ENCODE measurements around the gene TNFRSF11A.

Gene TNFRSF11A

DNA sequence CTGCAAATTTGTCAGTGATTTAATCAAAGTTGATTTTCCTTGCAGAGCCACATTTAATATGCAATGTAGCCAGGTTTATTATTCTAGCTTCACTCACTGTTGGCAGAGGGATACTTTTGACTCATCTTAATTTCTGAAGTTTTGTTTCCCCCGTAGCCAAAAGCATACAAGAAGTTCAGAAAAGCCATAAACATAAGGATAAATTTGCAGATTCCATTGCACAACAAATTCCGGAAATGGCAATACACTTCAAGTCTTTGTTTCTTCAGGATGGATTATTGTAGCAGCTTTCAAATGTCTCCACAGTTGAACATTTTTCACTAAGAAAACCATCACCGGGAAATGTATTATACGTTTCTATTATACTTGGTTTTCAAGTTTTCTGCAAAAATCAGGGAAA lies 109.7 kb downstream of the TNFRSF11A start:
- Histone ChIP-seq H2AK5ac (ENCODE audit: low read length) (no peak overlapping the region), H2BK5ac (ENCODE audit: low read depth, low read length, poor library complexity) (no peak overlapping the region), H3K79me2 (ENCODE audit: control insufficient read depth, insufficient read depth, low read length, poor library complexity) (no peaks in the 10 kb centered on the region), H4K8ac (ENCODE audit: low read depth, low read length) (no peak overlapping the region), H3K27me3 (ENCODE audit: insufficient read depth, low read length) (no peaks in the 10 kb centered on the region), H2BK120ac (ENCODE audit: insufficient read depth, low read length, poor library complexity) (no peak overlapping the region), H4K12ac (ENCODE audit: low read depth, low read length) (no peak overlapping the region), H3K14ac (ENCODE audit: low read length) (no peak overlapping the region), H3K79me1 (ENCODE audit: low read length) (no peaks in the 10 kb centered on the region), H3K18ac (ENCODE audit: low read length) (no peak overlapping the region), H3K4me2 (ENCODE audit: low read length) (no peak overlapping the region), H3K4me1 (ENCODE audit: control insufficient read depth in 1 of 2, insufficient read depth in 2 of 2, low read length in 2 of 2) (peaks cover 0 to 2% of the 10 kb centered on the region in 2 experiments), H3K9ac (ENCODE audit: low read length) (no peak overlapping the region), H3K4me3 (ENCODE audit: low read depth, low read length) (no peak overlapping the region), H3K4ac (ENCODE audit: low read depth, low read length) (no peak overlapping the region), H3K36me3 (ENCODE audit: control insufficient read depth in 1 of 2, insufficient read depth in 2 of 2, low read length in 2 of 2) (no peaks in the 10 kb centered on the region), H3K23ac (ENCODE audit: low read length) (no peak overlapping the region), H2AFZ (ENCODE audit: insufficient read depth, low read length, poor library complexity) (no peak overlapping the region), H3K9me3 (ENCODE audit: insufficient read depth, low read depth, low read length) (no peaks in the 10 kb centered on the region), H2BK12ac (ENCODE audit: low read length) (no peak overlapping the region), H4K91ac (ENCODE audit: low read depth, low read length) (no peak overlapping the region), H3K27ac (ENCODE audit: low read depth, low read length) (no peak overlapping the region)
- no CpG with 5 or more reads among the region's 4 CpGs for WGBS (ENCODE audit: extremely low coverage, insufficient coverage, insufficient read length)
- no peak for DNase-seq

DNA sequence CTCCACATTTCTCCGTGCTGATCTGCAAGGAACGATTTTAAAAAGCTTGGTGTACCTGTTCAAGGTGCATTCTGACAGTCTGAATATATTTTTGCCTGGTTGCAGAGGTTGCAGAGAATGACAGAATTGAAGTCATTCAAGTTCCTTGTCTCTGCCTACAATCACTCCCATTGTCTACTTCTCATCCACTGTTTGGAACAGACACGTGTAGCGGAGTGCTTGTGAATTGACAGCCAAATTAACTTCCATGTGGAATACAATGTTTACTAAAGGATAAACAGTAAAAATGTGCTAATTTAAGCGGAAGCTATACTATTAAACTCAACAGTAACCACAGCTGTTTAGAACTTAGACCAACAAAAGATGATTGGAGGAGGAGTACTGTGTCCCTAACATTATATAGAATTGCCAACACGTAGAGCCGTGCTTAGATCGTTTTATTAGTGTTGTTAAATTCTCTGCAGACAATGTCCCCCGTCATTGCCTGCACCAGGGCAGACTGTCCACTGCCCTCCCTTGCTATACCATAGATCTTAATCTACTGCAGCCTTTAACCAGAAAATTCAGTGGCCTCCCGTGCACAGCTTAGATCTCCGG lies 110.4 kb downstream of the TNFRSF11A start:
- H3K4me3 ChIP-seq (ENCODE audit: low read depth, low read length): no peak overlapping the region
- H3K9me3 ChIP-seq (ENCODE audit: insufficient read depth, low read depth, low read length): no peaks in the 10 kb centered on the region
- WGBS (ENCODE audit: extremely low coverage, insufficient coverage, insufficient read length): no CpG with 5 or more reads among the region's 11 CpGs
- H4K12ac ChIP-seq (ENCODE audit: low read depth, low read length): no peak overlapping the region
- DNase-seq: no peak
- H3K27ac ChIP-seq (ENCODE audit: low read depth, low read length): no peak overlapping the region
- H4K91ac ChIP-seq (ENCODE audit: low read depth, low read length): no peak overlapping the region
- H3K4me2 ChIP-seq (ENCODE audit: low read length): no peak overlapping the region
- H3K79me1 ChIP-seq (ENCODE audit: low read length): no peaks in the 10 kb centered on the region
- H3K23ac ChIP-seq (ENCODE audit: low read length): no peak overlapping the region
- H2AFZ ChIP-seq (ENCODE audit: insufficient read depth, low read length, poor library complexity): no peak overlapping the region
- H4K8ac ChIP-seq (ENCODE audit: low read depth, low read length): no peak overlapping the region
- H3K27me3 ChIP-seq (ENCODE audit: insufficient read depth, low read length): no peaks in the 10 kb centered on the region
- no peak overlapping the region for H3K18ac ChIP-seq (ENCODE audit: low read length)
- H2BK5ac ChIP-seq (ENCODE audit: low read depth, low read length, poor library complexity): no peak overlapping the region
- peaks cover 0 to 2% of the 10 kb centered on the region in 2 experiments for H3K4me1 ChIP-seq (ENCODE audit: control insufficient read depth in 1 of 2, insufficient read depth in 2 of 2, low read length in 2 of 2)
- no peaks in the 10 kb centered on the region for H3K36me3 ChIP-seq (ENCODE audit: control insufficient read depth in 1 of 2, insufficient read depth in 2 of 2, low read length in 2 of 2)
- H2BK120ac ChIP-seq (ENCODE audit: insufficient read depth, low read length, poor library complexity): no peak overlapping the region
- H3K4ac ChIP-seq (ENCODE audit: low read depth, low read length): no peak overlapping the region
- no peak overlapping the region for H2AK5ac ChIP-seq (ENCODE audit: low read length)
- H2BK12ac ChIP-seq (ENCODE audit: low read length): no peak overlapping the region
- no peak overlapping the region for H3K14ac ChIP-seq (ENCODE audit: low read length)
- H3K79me2 ChIP-seq (ENCODE audit: control insufficient read depth, insufficient read depth, low read length, poor library complexity): no peaks in the 10 kb centered on the region
- no peak overlapping the region for H3K9ac ChIP-seq (ENCODE audit: low read length)

DNA sequence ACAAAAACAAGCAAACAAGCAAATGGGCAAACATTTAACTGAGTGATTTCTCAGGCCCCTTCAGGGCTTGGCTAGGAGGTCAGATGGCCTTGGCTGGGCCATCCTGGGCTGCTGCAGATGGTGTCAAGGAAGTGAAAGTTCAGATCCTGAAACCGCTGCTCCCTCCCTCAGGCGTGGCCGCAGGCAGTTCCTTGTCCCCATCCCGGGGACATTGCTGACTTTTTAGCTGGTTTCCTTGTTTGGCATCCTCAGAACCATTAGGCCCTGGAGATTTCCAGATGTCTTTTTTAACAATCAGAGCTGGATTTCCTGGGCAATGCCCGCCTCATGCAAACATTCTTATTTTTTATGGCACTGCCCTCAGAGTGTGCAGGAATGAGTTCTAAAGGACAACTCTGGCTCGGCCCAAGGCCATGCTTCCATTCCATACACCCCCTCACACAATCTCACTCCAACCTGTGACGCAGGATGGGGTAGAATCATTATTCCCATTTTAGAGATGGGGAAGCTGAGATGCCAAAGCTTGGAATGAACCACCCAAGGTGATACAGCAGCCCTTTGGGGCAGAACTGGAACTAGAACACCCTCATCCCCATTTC lies 111.6 kb downstream of the TNFRSF11A start:
- no peak overlapping the region for H3K18ac ChIP-seq (ENCODE audit: low read length)
- H2AFZ ChIP-seq (ENCODE audit: insufficient read depth, low read length, poor library complexity): no peak overlapping the region
- no peaks in the 10 kb centered on the region for H3K79me1 ChIP-seq (ENCODE audit: low read length)
- no peak overlapping the region for H2BK5ac ChIP-seq (ENCODE audit: low read depth, low read length, poor library complexity)
- H3K27ac ChIP-seq (ENCODE audit: low read depth, low read length): no peak overlapping the region
- no peaks in the 10 kb centered on the region for H3K27me3 ChIP-seq (ENCODE audit: insufficient read depth, low read length)
- no peaks in the 10 kb centered on the region for H3K9me3 ChIP-seq (ENCODE audit: insufficient read depth, low read depth, low read length)
- DNase-seq: peak; percentile 62 to 88
- no peak overlapping the region for H4K8ac ChIP-seq (ENCODE audit: low read depth, low read length)
- H3K4me2 ChIP-seq (ENCODE audit: low read length): no peak overlapping the region
- no peak overlapping the region for H3K23ac ChIP-seq (ENCODE audit: low read length)
- H2AK5ac ChIP-seq (ENCODE audit: low read length): no peak overlapping the region
- H3K14ac ChIP-seq (ENCODE audit: low read length): no peak overlapping the region
- peaks cover 0 to 2% of the 10 kb centered on the region in 2 experiments for H3K4me1 ChIP-seq (ENCODE audit: control insufficient read depth in 1 of 2, insufficient read depth in 2 of 2, low read length in 2 of 2)
- H2BK12ac ChIP-seq (ENCODE audit: low read length): no peak overlapping the region
- no peak overlapping the region for H3K9ac ChIP-seq (ENCODE audit: low read length)
- no peak overlapping the region for H3K4ac ChIP-seq (ENCODE audit: low read depth, low read length)
- no peak overlapping the region for H4K12ac ChIP-seq (ENCODE audit: low read depth, low read length)
- no CpG with 5 or more reads among the region's 7 CpGs for WGBS (ENCODE audit: extremely low coverage, insufficient coverage, insufficient read length)
- H2BK120ac ChIP-seq (ENCODE audit: insufficient read depth, low read length, poor library complexity): no peak overlapping the region
- no peak overlapping the region for H3K4me3 ChIP-seq (ENCODE audit: low read depth, low read length)
- no peak overlapping the region for H4K91ac ChIP-seq (ENCODE audit: low read depth, low read length)
- H3K79me2 ChIP-seq (ENCODE audit: control insufficient read depth, insufficient read depth, low read length, poor library complexity): no peaks in the 10 kb centered on the region
- no peaks in the 10 kb centered on the region for H3K36me3 ChIP-seq (ENCODE audit: control insufficient read depth in 1 of 2, insufficient read depth in 2 of 2, low read length in 2 of 2)

DNA sequence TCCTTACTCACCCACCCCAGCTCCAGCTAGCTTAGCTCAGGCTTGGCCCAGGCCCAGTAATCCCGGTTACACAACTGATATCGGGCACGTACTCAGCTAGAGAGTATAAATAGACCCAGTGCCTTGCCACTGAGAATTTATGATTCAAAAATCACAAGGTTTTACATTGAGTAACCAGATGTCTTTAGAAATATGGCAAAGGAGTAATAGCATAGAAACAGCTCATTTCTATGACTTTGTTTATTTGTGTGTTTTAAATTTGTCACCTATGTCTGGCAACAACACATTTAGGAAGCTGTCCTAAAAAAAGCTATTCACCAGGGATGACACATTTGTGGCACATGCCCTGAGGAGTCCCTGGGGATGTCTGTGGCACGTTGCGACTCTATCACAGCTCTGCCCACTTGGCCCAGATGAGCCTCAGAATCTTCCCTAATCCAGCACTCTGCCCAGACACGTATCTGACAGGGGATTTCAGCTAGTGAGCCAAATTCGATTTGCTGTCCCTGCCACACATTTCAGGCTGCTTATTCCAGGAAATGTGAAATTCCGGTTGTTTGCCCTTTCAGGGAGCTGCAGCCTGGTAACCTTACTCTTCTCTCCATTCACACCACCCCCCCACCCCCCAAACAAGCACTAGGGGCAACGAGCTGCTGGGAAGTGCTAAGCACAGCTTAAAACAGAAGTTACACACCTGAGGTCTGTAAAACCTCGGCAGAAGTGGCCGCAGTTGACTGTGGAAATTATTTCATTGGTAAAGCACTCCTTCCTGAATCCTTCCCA lies 112.3 kb downstream of the TNFRSF11A start:
- no peak overlapping the region for H2BK120ac ChIP-seq (ENCODE audit: insufficient read depth, low read length, poor library complexity)
- H3K14ac ChIP-seq (ENCODE audit: low read length): no peak overlapping the region
- H3K23ac ChIP-seq (ENCODE audit: low read length): no peak overlapping the region
- no peak overlapping the region for H3K9ac ChIP-seq (ENCODE audit: low read length)
- H4K8ac ChIP-seq (ENCODE audit: low read depth, low read length): no peak overlapping the region
- no peak overlapping the region for H4K12ac ChIP-seq (ENCODE audit: low read depth, low read length)
- no peak overlapping the region for H2BK5ac ChIP-seq (ENCODE audit: low read depth, low read length, poor library complexity)
- no peak overlapping the region for H2AFZ ChIP-seq (ENCODE audit: insufficient read depth, low read length, poor library complexity)
- no peaks in the 10 kb centered on the region for H3K79me2 ChIP-seq (ENCODE audit: control insufficient read depth, insufficient read depth, low read length, poor library complexity)
- no peak overlapping the region for H4K91ac ChIP-seq (ENCODE audit: low read depth, low read length)
- H3K27ac ChIP-seq (ENCODE audit: low read depth, low read length): no peak overlapping the region
- H3K4me2 ChIP-seq (ENCODE audit: low read length): no peak overlapping the region
- H3K79me1 ChIP-seq (ENCODE audit: low read length): no peaks in the 10 kb centered on the region
- WGBS (ENCODE audit: extremely low coverage, insufficient coverage, insufficient read length): no CpG with 5 or more reads among the region's 11 CpGs
- H3K36me3 ChIP-seq (ENCODE audit: control insufficient read depth in 1 of 2, insufficient read depth in 2 of 2, low read length in 2 of 2): no peaks in the 10 kb centered on the region
- H3K4ac ChIP-seq (ENCODE audit: low read depth, low read length): no peak overlapping the region
- no peak overlapping the region for H3K18ac ChIP-seq (ENCODE audit: low read length)
- no peak overlapping the region for H2AK5ac ChIP-seq (ENCODE audit: low read length)
- no peak overlapping the region for H3K4me3 ChIP-seq (ENCODE audit: low read depth, low read length)
- H2BK12ac ChIP-seq (ENCODE audit: low read length): no peak overlapping the region
- no peaks in the 10 kb centered on the region for H3K4me1 ChIP-seq (ENCODE audit: control insufficient read depth in 1 of 2, insufficient read depth in 2 of 2, low read length in 2 of 2)
- DNase-seq: peak; percentile 35 to 47
- peaks cover 4% of the 10 kb centered on the region for H3K9me3 ChIP-seq (ENCODE audit: insufficient read depth, low read depth, low read length)
- H3K27me3 ChIP-seq (ENCODE audit: insufficient read depth, low read length): no peaks in the 10 kb centered on the region

Data from trophoblast cell (in vitro differentiated cells and primary cell).